ENCODE measurements around the gene PRDM10.
A peak's percentile ranks its signal among the peaks of the same experiment; 100 is the strongest.
"Not testable (repeated sequence)": the region's sequence is repeated elsewhere in the genome, so short reads cannot be mapped to it uniquely, and the experiment has no call there.

The PRDM10 gene

GRCh38 chr11:130002352-130002845 lies at the start of gene PRDM10:
PRDM10 (minus strand) TSS chr11:130002835; CDS start chr11:129960964, 41,871 bp downstream.
- peak within 1 kb of the TSS; percentile 67 for H3K4me3 ChIP-seq (ENCODE audit: low read depth, low read length)
- DNase-seq (ENCODE audit: low read depth): peak; percentile 73

DNA sequence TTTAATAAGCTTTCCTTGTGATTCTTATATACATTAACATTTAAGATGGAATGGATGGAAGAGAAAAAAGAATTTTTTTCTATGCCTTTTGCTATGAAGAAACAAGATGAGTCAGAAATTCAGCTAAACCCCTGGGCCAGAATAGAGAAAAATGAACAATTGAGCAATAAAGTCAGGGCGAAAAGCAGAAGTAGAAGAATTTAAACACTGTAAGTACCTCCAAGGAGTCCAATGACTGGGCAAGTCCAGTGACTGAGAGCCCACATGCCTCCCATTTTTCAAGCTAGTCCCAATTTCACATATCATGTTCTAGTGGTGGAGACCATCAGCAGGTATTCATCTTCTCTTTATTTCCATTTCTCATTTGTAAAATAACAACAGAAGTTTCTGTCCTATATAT lies 48.4 kb upstream of the PRDM10 start:
- H3K4me3 ChIP-seq (ENCODE audit: low read depth, low read length): no peak overlapping the region
- no peak for DNase-seq (ENCODE audit: low read depth)

- no peak overlapping the region for H3K4me3 ChIP-seq (ENCODE audit: low read depth, low read length)
Observed at GRCh38 chr11:130050257-130050656, 47.6 kb upstream of the PRDM10 start.

DNA sequence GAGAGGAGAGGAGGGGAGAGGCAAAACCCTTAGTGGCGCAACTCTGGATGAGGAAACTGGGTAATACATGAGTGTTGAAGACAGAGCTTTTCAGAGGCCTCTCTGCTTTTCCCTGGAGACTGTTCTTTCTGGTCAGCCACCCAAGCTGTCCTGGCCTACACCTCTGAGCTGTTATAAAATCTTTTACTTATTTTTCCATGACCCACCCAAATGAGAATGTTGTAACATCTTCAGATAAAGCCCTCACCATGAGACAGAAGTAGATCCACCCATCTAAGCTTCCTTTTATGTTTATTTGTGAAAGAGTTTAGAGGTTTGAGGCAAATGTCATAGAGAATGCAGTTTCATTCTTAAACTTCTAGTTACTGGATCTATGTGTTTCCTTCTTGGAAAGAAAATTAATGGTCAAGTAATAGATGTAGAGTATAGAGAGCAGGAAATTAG lies 46.7 kb upstream of the PRDM10 start:
- DNase-seq (ENCODE audit: low read depth): no peak
- no peak overlapping the region for H3K4me3 ChIP-seq (ENCODE audit: low read depth, low read length)

More at GRCh38 chr11:130050257-130050656, 47.6 kb upstream of the PRDM10 start:
- no peak for DNase-seq (ENCODE audit: low read depth)

- DNase-seq (ENCODE audit: low read depth): no peak
- H3K4me3 ChIP-seq (ENCODE audit: low read depth, low read length): no peak overlapping the region
Observed at GRCh38 chr11:130047141-130047540, 44.5 kb upstream of the PRDM10 start.

DNA sequence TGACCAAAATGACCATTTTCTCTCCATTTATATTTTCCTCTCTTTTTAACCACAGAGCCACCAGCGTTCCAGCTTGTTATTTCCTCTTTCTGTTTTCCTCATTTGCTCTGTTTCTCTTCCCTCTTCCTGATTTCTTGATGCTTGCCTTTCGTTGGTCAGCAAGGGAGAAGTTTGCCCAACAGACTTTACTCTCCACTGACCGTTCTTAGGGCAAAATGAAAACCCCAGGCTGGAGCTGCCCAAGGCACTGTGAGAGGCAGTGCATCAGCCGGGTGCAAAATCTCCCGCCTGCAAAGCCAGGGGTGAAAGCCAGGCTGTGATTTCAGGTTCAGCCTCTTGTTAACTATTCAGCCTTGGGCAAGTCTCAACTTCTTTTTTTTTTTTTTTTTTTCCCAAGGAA lies 40.9 kb upstream of the PRDM10 start:
- DNase-seq (ENCODE audit: low read depth): no peak
- H3K4me3 ChIP-seq (ENCODE audit: low read depth, low read length): no peak overlapping the region

DNA sequence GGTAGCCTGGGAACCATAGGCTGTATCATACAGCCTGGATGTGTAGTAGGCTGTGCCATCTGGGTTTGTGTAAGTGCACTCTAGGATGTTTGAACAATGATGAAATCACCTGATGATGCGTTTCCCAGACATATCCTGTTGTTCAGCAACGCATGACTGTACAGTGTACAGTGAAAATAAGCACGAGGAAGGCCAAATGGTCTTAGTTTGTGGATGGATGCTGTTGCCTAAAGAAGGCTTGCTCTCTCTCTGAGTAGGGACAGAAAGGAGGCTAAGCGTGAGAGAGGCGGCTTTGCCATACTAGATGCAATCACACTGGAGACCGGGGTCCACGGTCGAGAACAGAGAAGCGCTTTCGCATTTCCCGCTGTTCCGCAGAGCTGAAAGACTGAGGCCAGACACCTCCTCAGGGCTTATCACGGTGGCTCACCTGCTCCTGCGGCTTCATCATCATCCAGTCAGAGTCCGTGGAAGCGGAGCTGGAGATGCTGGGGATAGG lies 39.5 kb upstream of the PRDM10 start:
- H3K4me3 ChIP-seq (ENCODE audit: low read depth, low read length): no peak overlapping the region
- peak; percentile 85 for DNase-seq (ENCODE audit: low read depth)

GRCh38 chr11:130040281-130040940 lies 37.8 kb upstream of the PRDM10 start:
- no peak overlapping the region for H3K4me3 ChIP-seq (ENCODE audit: low read depth, low read length)
- DNase-seq (ENCODE audit: low read depth): no peak

- DNase-seq (ENCODE audit: low read depth): no peak
- H3K4me3 ChIP-seq (ENCODE audit: low read depth, low read length): no peak overlapping the region
Observed at GRCh38 chr11:130037881-130038585, 35.4 kb upstream of the PRDM10 start.

DNA sequence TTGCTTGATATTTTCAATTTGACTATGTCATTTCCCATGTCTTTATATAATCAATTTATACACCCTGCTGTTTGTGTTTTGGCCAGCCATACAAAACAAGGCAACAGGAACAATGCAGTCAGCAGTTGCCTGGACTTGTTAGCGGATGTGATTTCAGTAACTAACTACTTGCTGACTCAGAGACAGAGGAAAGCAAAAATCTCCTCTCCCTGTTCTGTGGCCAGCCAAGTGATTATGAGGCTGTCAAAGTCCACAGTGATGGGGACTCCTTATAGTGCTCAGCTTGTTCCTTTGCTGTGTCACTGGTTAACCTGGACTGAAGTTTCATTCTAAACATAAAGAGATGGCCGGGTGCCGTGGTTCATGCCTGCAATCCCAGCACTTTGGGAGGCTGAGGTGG lies 34.4 kb upstream of the PRDM10 start:
- H3K4me3 ChIP-seq (ENCODE audit: low read depth, low read length): no peak overlapping the region
- peak; percentile 43 for DNase-seq (ENCODE audit: low read depth)

- no peak for DNase-seq (ENCODE audit: low read depth)
Observed at GRCh38 chr11:130034236-130034635, 31.6 kb upstream of the PRDM10 start.

DNA sequence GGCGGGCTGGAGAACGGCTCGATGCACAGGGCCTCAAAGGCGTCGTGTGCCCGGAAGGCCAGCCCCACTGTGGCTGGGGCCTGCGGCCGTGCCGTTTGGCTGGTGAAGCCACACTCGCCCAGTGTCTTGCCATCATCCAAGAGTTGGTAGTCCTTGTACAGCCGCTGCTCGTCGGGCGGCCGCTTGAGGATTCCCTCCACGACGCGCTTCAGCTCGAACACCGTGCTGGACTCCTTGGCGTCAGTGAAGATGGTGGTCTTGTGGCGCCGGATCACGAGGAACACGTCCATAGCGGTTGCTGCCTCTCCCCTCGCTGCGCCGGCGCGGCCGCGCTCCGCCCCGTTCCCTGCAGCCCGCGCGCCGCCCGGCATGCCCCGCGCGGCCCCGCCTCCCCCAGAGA lies 30.3 kb upstream of the PRDM10 start:
- H3K4me3 ChIP-seq (ENCODE audit: low read depth, low read length): no peak overlapping the region
- no peak for DNase-seq (ENCODE audit: low read depth)

More at GRCh38 chr11:130034236-130034635, 31.6 kb upstream of the PRDM10 start:
- no peak overlapping the region for H3K4me3 ChIP-seq (ENCODE audit: low read depth, low read length)

GRCh38 chr11:130031945-130032344 lies 29.3 kb upstream of the PRDM10 start:
- no peak overlapping the region for H3K4me3 ChIP-seq (ENCODE audit: low read depth, low read length)
- no peak for DNase-seq (ENCODE audit: low read depth)

GRCh38 chr11:130031056-130031455 lies 28.4 kb upstream of the PRDM10 start:
- DNase-seq (ENCODE audit: low read depth): no peak
- H3K4me3 ChIP-seq (ENCODE audit: low read depth, low read length): no peak overlapping the region

GRCh38 chr11:130029137-130029536 lies 26.5 kb upstream of the PRDM10 start:
- DNase-seq (ENCODE audit: low read depth): no peak
- H3K4me3 ChIP-seq (ENCODE audit: low read depth, low read length): no peak overlapping the region

- no peak overlapping the region for H3K4me3 ChIP-seq (ENCODE audit: low read depth, low read length)
- DNase-seq (ENCODE audit: low read depth): no peak
Observed at GRCh38 chr11:130025371-130025770, 22.7 kb upstream of the PRDM10 start.

- H3K4me3 ChIP-seq (ENCODE audit: low read depth, low read length): no peak overlapping the region
- DNase-seq (ENCODE audit: low read depth): no peak
Observed at GRCh38 chr11:130024361-130024760, 21.7 kb upstream of the PRDM10 start.

- H3K4me3 ChIP-seq (ENCODE audit: low read depth, low read length): no peak overlapping the region
- no peak for DNase-seq (ENCODE audit: low read depth)
Observed at GRCh38 chr11:130023204-130023603, 20.6 kb upstream of the PRDM10 start.

GRCh38 chr11:130022799-130023198 lies 20.2 kb upstream of the PRDM10 start:
- no peak for DNase-seq (ENCODE audit: low read depth)
- no peak overlapping the region for H3K4me3 ChIP-seq (ENCODE audit: low read depth, low read length)

DNA sequence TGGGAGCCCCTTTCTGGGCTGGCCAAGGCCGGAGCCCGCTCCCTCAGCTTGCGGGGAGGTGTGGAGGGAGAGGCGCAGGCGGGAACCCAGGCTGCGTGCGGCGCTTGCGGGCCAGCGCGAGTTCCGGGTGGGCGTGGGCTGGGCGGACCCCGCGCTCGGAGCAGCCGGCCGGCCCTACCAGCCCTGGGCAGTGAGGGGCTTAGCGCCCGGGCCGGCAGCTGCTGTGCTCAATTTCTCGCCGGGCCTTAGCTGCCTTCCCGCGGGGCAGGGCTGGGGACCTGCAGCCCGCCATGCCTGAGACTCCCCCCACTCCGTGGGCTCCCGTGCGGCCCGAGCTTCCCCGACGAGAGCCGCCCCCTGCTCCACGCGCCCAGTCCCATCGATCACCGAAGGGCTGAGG lies 19.0 kb upstream of the PRDM10 start:
- not testable (repeated sequence) for DNase-seq (ENCODE audit: low read depth)

DNA sequence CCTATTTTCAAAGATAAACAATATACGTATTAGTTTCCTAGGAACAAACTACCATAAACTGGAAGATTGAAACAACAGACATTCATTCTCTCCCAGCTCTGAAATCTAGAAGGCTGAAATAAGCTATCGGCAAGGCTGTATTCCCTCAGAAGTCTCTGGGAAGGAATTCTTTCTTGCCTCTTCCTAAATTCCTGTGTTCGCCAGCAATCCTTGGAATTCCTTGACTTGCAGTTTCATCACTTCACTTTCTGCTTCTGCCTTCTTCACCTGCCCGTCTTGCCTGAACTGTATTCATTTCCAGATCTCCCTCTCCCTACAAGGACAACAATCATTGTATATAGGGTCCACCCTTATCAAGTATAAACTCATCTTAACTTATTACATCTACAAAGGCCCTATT lies 17.7 kb upstream of the PRDM10 start:
- H3K4me3 ChIP-seq (ENCODE audit: low read depth, low read length): no peak overlapping the region
- DNase-seq (ENCODE audit: low read depth): no peak

More for the DNA sequence above, 19.0 kb upstream of the PRDM10 start:
- not testable (repeated sequence) for H3K4me3 ChIP-seq (ENCODE audit: low read depth, low read length)
